Skeletal muscle cell (primary cell): ENCODE data around the gene RELN.
A peak's percentile ranks its signal among the peaks of the same experiment; 100 is the strongest.

ENCODE experiments used
- DNase-seq: peaks from one replicate; pipeline ENCODE4 v3.0.0-alpha.2; 2010; ENCODE audit warnings: low read depth
- H3K4me3 ChIP-seq: 2 replicates; pipeline ENCODE4 v1.5.1; 2011; ENCODE audit warnings: low read depth, mild to moderate bottlenecking, control low read depth, low read length, moderate library complexity

The RELN gene

GRCh38 chr7:103668279-103668941 is 321.0 kb downstream of the RELN start:
- no peak for DNase-seq
- H3K4me3 ChIP-seq, result no peak overlapping the region

- DNase-seq, result no peak
- H3K4me3 ChIP-seq, result no peak overlapping the region
Observed at GRCh38 chr7:103666326-103666725, 323.1 kb downstream of the RELN start.

- DNase-seq, result no peak
- no peak overlapping the region for H3K4me3 ChIP-seq
Observed at GRCh38 chr7:103664577-103664976, 324.9 kb downstream of the RELN start.

- H3K4me3 ChIP-seq, result no peak overlapping the region
- DNase-seq, result peak; percentile 25
Observed at GRCh38 chr7:103660455-103661371, 328.7 kb downstream of the RELN start.

GRCh38 chr7:103658055-103659005 is 331.1 kb downstream of the RELN start:
- DNase-seq, result no peak
- no peak overlapping the region for H3K4me3 ChIP-seq

- no peak overlapping the region for H3K4me3 ChIP-seq
- no peak for DNase-seq
Observed at GRCh38 chr7:103657474-103657894, 332.0 kb downstream of the RELN start.

GRCh38 chr7:103656221-103656620 is 333.2 kb downstream of the RELN start:
- H3K4me3 ChIP-seq, result no peak overlapping the region
- no peak for DNase-seq

- no peak overlapping the region for H3K4me3 ChIP-seq
- no peak for DNase-seq
Observed at GRCh38 chr7:103651593-103652377, 337.7 kb downstream of the RELN start.

GRCh38 chr7:103649052-103649451 is 340.4 kb downstream of the RELN start:
- no peak for DNase-seq
- H3K4me3 ChIP-seq, result no peak overlapping the region

GRCh38 chr7:103648135-103648534 is 341.3 kb downstream of the RELN start:
- no peak overlapping the region for H3K4me3 ChIP-seq
- DNase-seq, result no peak

- H3K4me3 ChIP-seq, result no peak overlapping the region
- no peak for DNase-seq
Observed at GRCh38 chr7:103644319-103644718, 345.1 kb downstream of the RELN start.

GRCh38 chr7:103640031-103640779 is 349.3 kb downstream of the RELN start:
- H3K4me3 ChIP-seq, result no peak overlapping the region
- no peak for DNase-seq

GRCh38 chr7:103637726-103638125 is 351.7 kb downstream of the RELN start:
- DNase-seq, result no peak
- no peak overlapping the region for H3K4me3 ChIP-seq

- H3K4me3 ChIP-seq, result no peak overlapping the region
- DNase-seq, result peak; percentile 94
Observed at GRCh38 chr7:103637094-103637493, 352.4 kb downstream of the RELN start.

GRCh38 chr7:103636153-103636552 is 353.3 kb downstream of the RELN start:
- no peak for DNase-seq
- no peak overlapping the region for H3K4me3 ChIP-seq

- DNase-seq, result no peak
- no peak overlapping the region for H3K4me3 ChIP-seq
Observed at GRCh38 chr7:103632972-103633371, 356.5 kb downstream of the RELN start.

GRCh38 chr7:103632005-103632639 is 357.3 kb downstream of the RELN start:
- no peak for DNase-seq
- H3K4me3 ChIP-seq, result no peak overlapping the region

- no peak overlapping the region for H3K4me3 ChIP-seq
- DNase-seq, result no peak
Observed at GRCh38 chr7:103630318-103630717, 359.1 kb downstream of the RELN start.
